IPS-15b (cell line): ENCODE data around the gene TAS2R3.

ENCODE experiments used
- H3K27me3 ChIP-seq: one replicate; pipeline ENCODE4 v1.6.1; 2013; ENCODE audit warnings: low read length; ENCODE audit not compliant: control insufficient read depth, insufficient read depth
- H3K36me3 ChIP-seq: one replicate; pipeline ENCODE4 v1.6.1; 2013; ENCODE audit warnings: low read length; ENCODE audit not compliant: control insufficient read depth, insufficient read depth
- H3K4me1 ChIP-seq: one replicate; pipeline ENCODE4 v1.6.1; 2013; ENCODE audit warnings: mild to moderate bottlenecking, low read length; ENCODE audit not compliant: control insufficient read depth, insufficient read depth
- H3K4me3 ChIP-seq: one replicate; pipeline ENCODE4 v1.5.1; 2013; ENCODE audit warnings: low read depth, low read length
- H3K9ac ChIP-seq: one replicate; pipeline ENCODE4 v1.6.1; 2013; ENCODE audit warnings: low read depth, mild to moderate bottlenecking, low read length
- H3K9me3 ChIP-seq: one replicate; pipeline ENCODE4 v1.6.1; 2013; ENCODE audit warnings: mild to moderate bottlenecking, low read length; ENCODE audit not compliant: control insufficient read depth, insufficient read depth

The TAS2R3 gene

DNA sequence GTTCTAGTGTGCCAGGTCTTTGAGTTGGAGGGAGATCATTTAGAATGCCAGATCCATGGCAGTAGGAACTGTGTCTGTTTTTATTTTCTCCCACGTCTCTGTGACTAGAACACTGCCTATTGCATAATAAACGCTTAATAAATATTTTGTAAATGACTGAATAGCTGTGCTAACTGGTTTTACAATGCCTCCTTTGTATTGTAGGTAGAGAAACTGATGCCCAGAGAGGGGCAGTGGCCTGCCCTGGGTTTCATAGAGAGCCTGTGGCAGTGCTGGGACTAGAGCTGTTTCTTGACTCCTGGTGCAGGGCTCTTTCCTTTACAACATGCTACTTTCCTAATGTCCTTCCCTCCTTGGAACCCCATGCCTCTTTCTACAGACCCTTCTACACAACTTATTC, 28.6 kb downstream of the TAS2R3 start:
- no peaks in the 10 kb centered on the region for H3K27me3 ChIP-seq
- H3K36me3 ChIP-seq = peaks cover 7% of the 10 kb centered on the region
- H3K4me1 ChIP-seq = no peaks in the 10 kb centered on the region
- no peak overlapping the region for H3K4me3 ChIP-seq
- H3K9me3 ChIP-seq = no peaks in the 10 kb centered on the region
- no peak overlapping the region for H3K9ac ChIP-seq
